T-helper 1 cell treated with Interleukin-12 subunit alpha and Interleukin-12 subunit beta and Interleukin-4 antibody, amounts not matched to agents 30 μg/mL and 1 μg/mL, for 36 hours (primary cell): ENCODE results near the gene PPP1R14B.

Source experiments
- H3K27ac Mint-ChIP-seq: one replicate; pipeline ENCODE4 v1.8.0; 2021; ENCODE audit warnings: mild to moderate bottlenecking, mixed read lengths
- H3K27me3 Mint-ChIP-seq: one replicate; pipeline ENCODE4 v1.8.0; 2021; ENCODE audit warnings: low read depth, mixed read lengths
- H3K36me3 Mint-ChIP-seq: one replicate; pipeline ENCODE4 v1.8.0; 2021; ENCODE audit warnings: low read depth, mixed read lengths
- H3K4me1 Mint-ChIP-seq: one replicate; pipeline ENCODE4 v1.8.0; 2021; ENCODE audit warnings: low read depth, mixed read lengths
- H3K4me3 Mint-ChIP-seq: one replicate; pipeline ENCODE4 v1.8.0; 2021; ENCODE audit warnings: mild to moderate bottlenecking, moderate library complexity, mixed read lengths
- H3K9me3 Mint-ChIP-seq: one replicate; pipeline ENCODE4 v1.8.0; 2021; ENCODE audit warnings: mixed read lengths

PPP1R14B gene, protein sequence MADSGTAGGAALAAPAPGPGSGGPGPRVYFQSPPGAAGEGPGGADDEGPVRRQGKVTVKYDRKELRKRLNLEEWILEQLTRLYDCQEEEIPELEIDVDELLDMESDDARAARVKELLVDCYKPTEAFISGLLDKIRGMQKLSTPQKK

GRCh38 chr11:64246871-64247728 lies at the start of gene PPP1R14B:
Gene PPP1R14B (minus strand): TSS chr11:64246943. CDS start chr11:64246673, 270 bp downstream.
- no peaks in the 10 kb centered on the region for H3K9me3 Mint-ChIP-seq
- H3K27me3 Mint-ChIP-seq, result no peaks in the 10 kb centered on the region
- peak within 1 kb of the TSS; percentile 88 for H3K4me3 Mint-ChIP-seq
- peaks cover 32% of the 10 kb centered on the region for H3K4me1 Mint-ChIP-seq
- no peaks in the 10 kb centered on the region for H3K36me3 Mint-ChIP-seq
- peak within 1 kb of the TSS; percentile 79 for H3K27ac Mint-ChIP-seq

DNA sequence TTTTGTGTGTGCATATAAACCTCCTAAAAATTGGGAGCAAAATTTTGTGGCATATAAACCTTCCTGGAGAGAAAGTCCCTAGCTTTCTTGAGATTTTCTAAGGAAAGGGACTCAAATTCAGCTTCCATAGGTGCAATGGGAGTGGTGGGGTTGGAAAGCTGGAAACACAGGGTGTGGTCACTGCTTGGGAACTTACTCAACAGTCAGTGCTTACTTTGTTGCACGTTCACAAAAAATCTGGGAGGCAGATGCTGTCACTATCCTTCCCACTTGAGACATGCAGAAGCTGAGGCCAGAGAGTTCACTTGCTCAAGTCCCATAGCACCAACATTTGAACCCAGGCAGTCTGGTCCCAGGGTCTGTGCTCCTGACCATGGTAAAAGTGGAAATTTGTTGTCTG lies 49.5 kb upstream of the PPP1R14B start:
- peaks cover 11% of the 10 kb centered on the region for H3K4me1 Mint-ChIP-seq
- H3K36me3 Mint-ChIP-seq, result no peaks in the 10 kb centered on the region
- H3K9me3 Mint-ChIP-seq, result no peaks in the 10 kb centered on the region
- H3K27me3 Mint-ChIP-seq, result peaks cover 87% of the 10 kb centered on the region
- no peak overlapping the region for H3K27ac Mint-ChIP-seq
- H3K4me3 Mint-ChIP-seq, result no peak overlapping the region

- peaks cover 2% of the 10 kb centered on the region for H3K36me3 Mint-ChIP-seq
- H3K27me3 Mint-ChIP-seq, result peaks cover 86% of the 10 kb centered on the region
- H3K27ac Mint-ChIP-seq, result no peak overlapping the region
- no peak overlapping the region for H3K4me3 Mint-ChIP-seq
- no peaks in the 10 kb centered on the region for H3K9me3 Mint-ChIP-seq
- peaks cover 11% of the 10 kb centered on the region for H3K4me1 Mint-ChIP-seq
These were observed 49.0 kb upstream of the PPP1R14B start for GRCh38 chr11:64295760-64296159.

DNA sequence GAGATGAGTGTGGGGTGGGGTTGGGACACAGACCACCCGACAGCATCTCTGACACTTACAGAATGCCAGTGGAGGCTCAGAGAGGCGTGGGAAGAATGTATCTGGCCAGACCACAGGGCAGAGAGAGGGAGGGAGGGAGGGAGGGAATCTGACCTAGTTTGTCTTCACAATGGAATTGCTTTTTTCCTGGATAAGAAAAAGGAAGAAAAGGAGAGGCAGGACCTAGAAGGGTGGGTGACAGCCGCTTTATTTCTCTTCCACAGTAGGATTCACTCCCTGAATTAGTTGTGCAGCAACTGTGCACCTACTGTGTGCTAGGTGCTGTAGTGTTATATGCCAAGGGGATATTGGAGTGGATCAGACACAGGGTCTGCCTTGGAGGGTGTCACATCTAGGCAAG lies 48.0 kb upstream of the PPP1R14B start:
- no peak overlapping the region for H3K27ac Mint-ChIP-seq
- H3K4me1 Mint-ChIP-seq, result peaks cover 6% of the 10 kb centered on the region
- peaks cover 84% of the 10 kb centered on the region for H3K27me3 Mint-ChIP-seq
- H3K36me3 Mint-ChIP-seq, result peaks cover 3% of the 10 kb centered on the region
- H3K4me3 Mint-ChIP-seq, result no peak overlapping the region
- no peaks in the 10 kb centered on the region for H3K9me3 Mint-ChIP-seq

GRCh38 chr11:64292460-64293254 lies 45.9 kb upstream of the PPP1R14B start:
- H3K27ac Mint-ChIP-seq, result no peak overlapping the region
- H3K9me3 Mint-ChIP-seq, result no peaks in the 10 kb centered on the region
- H3K4me1 Mint-ChIP-seq, result peaks cover 3% of the 10 kb centered on the region
- H3K36me3 Mint-ChIP-seq, result peaks cover 8% of the 10 kb centered on the region
- peaks cover 63% of the 10 kb centered on the region for H3K27me3 Mint-ChIP-seq
- H3K4me3 Mint-ChIP-seq, result peak overlapping the region; percentile 60

GRCh38 chr11:64291752-64292459 lies 45.2 kb upstream of the PPP1R14B start:
- Mint-ChIP-seq H3K36me3 (peaks cover 8% of the 10 kb centered on the region), H3K27me3 (peaks cover 55% of the 10 kb centered on the region), H3K4me3 (no peak overlapping the region), H3K9me3 (no peaks in the 10 kb centered on the region), H3K27ac (no peak overlapping the region), H3K4me1 (peaks cover 3% of the 10 kb centered on the region)

DNA sequence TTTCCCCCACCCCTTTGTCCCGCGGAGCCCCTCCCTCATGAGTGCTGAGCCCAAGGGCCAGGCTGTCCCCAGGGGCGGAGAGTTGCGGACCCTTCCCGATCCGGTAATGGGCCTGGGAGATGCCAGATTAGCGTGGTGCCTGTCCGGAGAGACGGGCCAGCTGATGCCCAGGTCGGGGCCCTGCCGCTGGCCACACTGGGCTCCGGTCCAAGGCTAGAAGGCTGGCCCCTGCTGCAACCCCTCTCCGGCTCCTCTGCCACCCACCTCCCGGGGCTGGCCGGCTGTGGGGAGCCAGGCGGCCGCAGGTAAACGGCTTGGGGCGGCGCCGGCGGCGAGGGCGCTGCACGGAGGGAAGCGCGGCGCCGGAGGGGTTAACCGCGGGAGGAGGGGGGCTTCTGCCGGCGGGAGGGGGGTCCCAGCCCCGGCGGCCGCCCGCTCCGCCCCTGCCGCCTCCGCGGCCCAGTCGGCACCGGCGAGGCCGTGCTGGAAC lies 44.6 kb upstream of the PPP1R14B start, which contains the start of gene KCNK4:
TSS of gene KCNK4 (plus strand) at position 41 of the 490 bp plus-strand sequence. CDS start 1,717 bp downstream, outside the sequence.
- Mint-ChIP-seq H3K36me3 (peaks cover 8% of the 10 kb centered on the region), H3K27ac (no peak within 1 kb of the TSS), H3K27me3 (peaks cover 49% of the 10 kb centered on the region), H3K4me1 (peaks cover 9% of the 10 kb centered on the region), H3K4me3 (peak within 1 kb of the TSS; percentile 57), H3K9me3 (no peaks in the 10 kb centered on the region)

GRCh38 chr11:64290352-64291261 lies 43.9 kb upstream of the PPP1R14B start:
- Mint-ChIP-seq H3K27me3 (peaks cover 42% of the 10 kb centered on the region), H3K27ac (no peak overlapping the region), H3K9me3 (no peaks in the 10 kb centered on the region), H3K36me3 (peaks cover 8% of the 10 kb centered on the region), H3K4me1 (peaks cover 10% of the 10 kb centered on the region), H3K4me3 (peak overlapping the region; percentile 57)

DNA sequence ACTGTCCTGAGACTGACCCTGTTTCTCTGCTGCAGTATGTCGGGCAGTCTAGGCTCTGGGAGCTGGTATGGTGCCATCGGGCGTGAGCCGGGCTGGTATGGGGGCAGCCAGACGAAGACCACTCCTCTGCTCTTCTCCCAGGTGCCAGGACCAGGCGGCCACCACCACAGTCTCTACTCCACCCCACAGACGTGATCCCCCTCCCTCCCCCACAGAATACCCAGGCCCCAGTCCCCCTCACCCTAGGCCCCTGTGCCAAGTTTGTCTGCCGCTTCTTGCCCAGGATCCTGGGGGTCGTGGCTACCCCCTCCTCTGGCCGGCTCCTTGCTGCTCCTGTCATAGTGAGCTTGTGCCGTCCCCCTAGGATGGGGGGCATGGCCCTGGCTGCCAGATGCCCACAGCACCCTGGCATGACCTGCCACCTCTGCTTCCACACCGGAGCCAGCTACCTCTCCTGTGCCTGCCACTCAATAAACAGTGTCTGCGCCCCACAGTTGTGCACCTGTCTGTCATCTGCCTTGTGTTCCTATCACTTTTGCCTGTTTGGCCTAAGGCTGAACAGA lies 42.3 kb upstream of the PPP1R14B start:
- H3K36me3 Mint-ChIP-seq, result peaks cover 8% of the 10 kb centered on the region
- peaks cover 28% of the 10 kb centered on the region for H3K27me3 Mint-ChIP-seq
- no peak overlapping the region for H3K4me3 Mint-ChIP-seq

DNA sequence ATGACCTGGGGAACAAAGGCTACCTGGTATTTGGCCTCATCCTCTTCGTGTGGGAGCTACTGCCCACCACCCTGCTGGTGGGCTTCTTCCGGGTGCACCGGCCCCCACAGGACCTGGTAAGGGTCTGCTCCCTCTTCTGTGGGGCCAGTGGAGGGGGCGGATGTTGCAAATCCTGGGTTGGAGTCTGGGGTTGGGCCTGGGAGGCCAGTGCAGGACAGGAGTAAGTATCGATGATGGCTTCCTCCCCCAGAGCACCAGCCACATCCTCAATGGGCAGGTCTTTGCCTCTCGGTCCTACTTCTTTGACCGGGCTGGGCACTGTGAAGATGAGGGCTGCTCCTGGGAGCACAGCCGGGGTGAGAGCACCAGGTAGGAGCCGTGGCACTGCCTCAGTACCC lies 41.6 kb upstream of the PPP1R14B start:
- Mint-ChIP-seq H3K27me3 (peaks cover 21% of the 10 kb centered on the region), H3K9me3 (no peaks in the 10 kb centered on the region), H3K27ac (no peak overlapping the region), H3K36me3 (peaks cover 8% of the 10 kb centered on the region), H3K4me1 (peaks cover 12% of the 10 kb centered on the region), H3K4me3 (no peak overlapping the region)

More for the DNA sequence above, 42.3 kb upstream of the PPP1R14B start:
- Mint-ChIP-seq H3K9me3 (no peaks in the 10 kb centered on the region), H3K4me1 (peaks cover 10% of the 10 kb centered on the region), H3K27ac (no peak overlapping the region)

DNA sequence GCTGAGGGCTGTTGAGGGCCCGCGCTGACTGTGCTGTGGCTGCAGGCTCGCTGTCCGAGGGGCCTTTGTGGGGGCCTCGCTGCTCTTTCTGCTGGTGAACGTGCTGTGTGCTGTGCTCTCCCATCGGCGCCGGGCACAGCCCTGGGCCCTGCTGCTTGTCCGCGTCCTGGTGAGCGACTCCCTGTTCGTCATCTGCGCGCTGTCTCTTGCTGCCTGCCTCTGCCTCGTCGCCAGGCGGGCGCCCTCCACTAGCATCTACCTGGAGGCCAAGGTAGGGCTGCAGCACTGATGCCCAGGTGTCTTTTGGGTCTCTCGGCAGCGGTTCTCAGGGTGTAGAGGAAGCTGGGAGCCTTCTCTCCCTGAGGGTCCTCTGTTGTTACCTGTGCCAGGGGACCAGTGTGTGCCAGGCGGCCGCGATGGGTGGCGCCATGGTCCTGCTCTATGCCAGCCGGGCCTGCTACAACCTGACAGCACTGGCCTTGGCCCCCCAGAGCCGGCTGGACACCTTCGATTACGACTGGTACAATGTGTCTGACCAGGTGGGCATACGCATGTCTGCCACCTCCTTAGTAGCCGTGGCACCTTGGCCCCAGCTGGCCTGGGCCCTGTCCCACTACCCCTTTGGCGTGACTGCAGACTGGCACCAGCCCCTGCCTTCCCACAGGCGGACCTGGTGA lies 41.1 kb upstream of the PPP1R14B start:
- Mint-ChIP-seq H3K27me3 (peaks cover 16% of the 10 kb centered on the region), H3K4me3 (no peak overlapping the region), H3K27ac (no peak overlapping the region), H3K36me3 (peaks cover 8% of the 10 kb centered on the region), H3K4me1 (peaks cover 14% of the 10 kb centered on the region), H3K9me3 (no peaks in the 10 kb centered on the region)

DNA sequence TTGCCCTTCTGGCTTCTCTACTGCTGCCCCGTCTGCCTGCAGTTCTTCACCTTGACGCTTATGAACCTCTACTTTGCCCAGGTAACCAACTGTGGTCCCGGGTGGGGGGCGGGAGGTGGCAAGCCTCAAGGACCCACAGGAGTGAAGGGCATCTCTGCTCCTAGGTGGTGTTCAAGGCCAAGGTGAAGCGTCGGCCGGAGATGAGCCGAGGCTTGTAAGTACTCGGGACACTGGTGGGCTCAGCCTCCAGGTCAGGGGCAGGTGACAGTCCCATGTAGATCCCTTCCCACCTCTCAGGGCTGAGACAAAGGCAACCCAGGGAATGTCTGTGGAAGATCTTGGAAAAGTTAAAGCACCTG lies 40.0 kb upstream of the PPP1R14B start:
- H3K36me3 Mint-ChIP-seq, result peaks cover 8% of the 10 kb centered on the region
- peaks cover 10% of the 10 kb centered on the region for H3K27me3 Mint-ChIP-seq
- peak overlapping the region; percentile 84 for H3K27ac Mint-ChIP-seq
- H3K9me3 Mint-ChIP-seq, result no peaks in the 10 kb centered on the region
- H3K4me1 Mint-ChIP-seq, result peaks cover 14% of the 10 kb centered on the region
- H3K4me3 Mint-ChIP-seq, result peak overlapping the region; percentile 87
